Trophoblast cell (in vitro differentiated cells and primary cell): ENCODE measurements around the gene SDCBP2.

ENCODE experiments used
- DNase-seq, 2 donors: peaks; one replicate each; pipeline ENCODE4 v3.0.0-alpha.2; 2016
- H2AFZ ChIP-seq: 2 replicates; pipeline ENCODE4 v1.6.1; 2013; ENCODE audit warnings: low read length, moderate library complexity, mild to moderate bottlenecking; ENCODE audit not compliant: insufficient read depth, poor library complexity
- H2AK5ac ChIP-seq: 2 replicates; pipeline ENCODE4 v1.6.1; 2013; ENCODE audit warnings: mild to moderate bottlenecking, low read length
- H2BK120ac ChIP-seq: 2 replicates; pipeline ENCODE4 v1.6.1; 2013; ENCODE audit warnings: low read length, mild to moderate bottlenecking, moderate library complexity; ENCODE audit not compliant: insufficient read depth, poor library complexity
- H2BK12ac ChIP-seq: 2 replicates; pipeline ENCODE4 v1.6.1; 2013; ENCODE audit warnings: mild to moderate bottlenecking, low read length, moderate library complexity
- H2BK5ac ChIP-seq: 2 replicates; pipeline ENCODE4 v1.6.1; 2013; ENCODE audit warnings: low read length, low read depth, moderate library complexity, mild to moderate bottlenecking; ENCODE audit not compliant: poor library complexity
- H3K14ac ChIP-seq: 2 replicates; pipeline ENCODE4 v1.6.1; 2013; ENCODE audit warnings: mild to moderate bottlenecking, low read length
- H3K18ac ChIP-seq: 2 replicates; pipeline ENCODE4 v1.6.1; 2013; ENCODE audit warnings: mild to moderate bottlenecking, low read length
- H3K23ac ChIP-seq: 2 replicates; pipeline ENCODE4 v1.6.1; 2013; ENCODE audit warnings: low read length
- H3K27ac ChIP-seq: 2 replicates; pipeline ENCODE4 v1.5.1; 2013; ENCODE audit warnings: low read depth, mild to moderate bottlenecking, inconsistent platforms, low read length, moderate library complexity
- H3K27me3 ChIP-seq: 2 replicates; pipeline ENCODE4 v1.6.1; 2013; ENCODE audit warnings: inconsistent platforms, mild to moderate bottlenecking, low read length, moderate library complexity; ENCODE audit not compliant: insufficient read depth
- H3K36me3 ChIP-seq, 2 experiments: 1 replicate in 1 of 2; 2 replicates in 1 of 2; pipeline ENCODE4 v1.6.1; 2013; ENCODE audit warnings: low read length in 2 of 2, mild to moderate bottlenecking in 2 of 2, moderate library complexity in 1 of 2; ENCODE audit not compliant: insufficient read depth in 2 of 2, control insufficient read depth in 1 of 2
- H3K4ac ChIP-seq: 2 replicates; pipeline ENCODE4 v1.6.1; 2013; ENCODE audit warnings: low read depth, mild to moderate bottlenecking, low read length, moderate library complexity
- H3K4me1 ChIP-seq, 2 experiments: 1 replicate in 1 of 2; 2 replicates in 1 of 2; pipeline ENCODE4 v1.6.1; 2013; ENCODE audit warnings: low read length in 2 of 2, mild to moderate bottlenecking in 2 of 2, moderate library complexity in 1 of 2; ENCODE audit not compliant: insufficient read depth in 2 of 2, control insufficient read depth in 1 of 2
- H3K4me2 ChIP-seq: 2 replicates; pipeline ENCODE4 v1.6.1; 2013; ENCODE audit warnings: inconsistent platforms, mild to moderate bottlenecking, low read length, moderate library complexity
- H3K4me3 ChIP-seq: 2 replicates; pipeline ENCODE4 v1.5.1; 2013; ENCODE audit warnings: mild to moderate bottlenecking, low read depth, low read length, inconsistent platforms
- H3K79me1 ChIP-seq: one replicate; pipeline ENCODE4 v1.6.1; 2013; ENCODE audit warnings: low read length
- H3K79me2 ChIP-seq: 2 replicates; pipeline ENCODE4 v1.6.1; 2013; ENCODE audit warnings: low read length, mild to moderate bottlenecking; ENCODE audit not compliant: control insufficient read depth, insufficient read depth, poor library complexity
- H3K9ac ChIP-seq: 2 replicates; pipeline ENCODE4 v1.6.1; 2013; ENCODE audit warnings: mild to moderate bottlenecking, low read length
- H3K9me3 ChIP-seq: 2 replicates; pipeline ENCODE4 v1.6.1; 2013; ENCODE audit warnings: low read depth, mild to moderate bottlenecking, control low read depth, inconsistent platforms, low read length; ENCODE audit not compliant: insufficient read depth
- H4K12ac ChIP-seq: 2 replicates; pipeline ENCODE4 v1.6.1; 2013; ENCODE audit warnings: low read depth, mild to moderate bottlenecking, low read length, moderate library complexity
- H4K8ac ChIP-seq: 2 replicates; pipeline ENCODE4 v1.6.1; 2013; ENCODE audit warnings: low read depth, mild to moderate bottlenecking, low read length, moderate library complexity
- H4K91ac ChIP-seq: one replicate; pipeline ENCODE4 v1.6.1; 2013; ENCODE audit warnings: low read depth, mild to moderate bottlenecking, low read length, moderate library complexity
- WGBS: extraction: QIAGEN DNeasy Blood & Tissue Kit; methylation state at CpG from one replicate; pipeline ENCODE4 v1.1.7; 2013; ENCODE audit warnings: missing lambda C conversion rate; ENCODE audit not compliant: insufficient read length, insufficient coverage; ENCODE audit errors: extremely low coverage; 5-methylcytosine and 5-hydroxymethylcytosine counted together

Gene SDCBP2

GRCh38 chr20:1301031-1301529 lies 27.9 kb downstream of the SDCBP2 start:
- Histone ChIP-seq H3K18ac (no peak overlapping the region), H2BK5ac (no peak overlapping the region)
- DNase-seq: no peak

DNA sequence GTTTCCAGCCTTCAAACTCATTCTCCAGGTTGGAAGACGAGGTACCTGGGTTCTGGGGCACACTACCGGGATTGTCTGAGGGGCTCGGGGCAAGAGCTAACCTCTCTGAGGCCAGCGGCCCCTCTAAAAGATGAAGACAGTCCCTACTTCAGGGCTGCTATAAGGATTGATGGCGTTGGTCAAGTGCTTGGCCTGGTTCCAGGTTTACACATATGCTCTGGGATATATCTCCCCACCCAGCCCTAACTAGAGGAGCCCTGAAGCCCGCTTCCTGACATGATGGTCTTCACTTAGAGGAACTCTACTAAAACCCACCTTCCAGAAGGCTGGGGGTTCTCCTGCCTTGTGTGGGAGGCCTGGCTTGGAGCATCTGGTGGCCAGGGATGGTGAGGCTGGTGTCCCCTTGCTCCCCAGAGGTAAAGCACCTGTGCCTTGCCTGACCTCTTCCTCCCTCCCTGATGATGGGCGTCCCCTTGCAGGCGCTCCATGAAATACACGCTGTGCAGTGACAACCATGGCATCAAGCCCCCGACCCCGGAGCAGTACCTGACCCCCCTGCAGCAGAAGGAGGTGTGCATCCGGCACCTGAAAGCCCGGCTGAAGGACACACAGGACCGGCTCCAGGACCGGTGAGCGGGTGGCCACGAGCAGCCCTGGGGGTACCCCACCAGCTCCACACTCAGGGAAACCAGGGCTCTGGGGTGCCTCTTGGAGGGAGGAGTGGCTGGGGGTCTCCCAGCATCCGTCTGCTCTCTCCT lies 28.7 kb downstream of the SDCBP2 start:
- Histone ChIP-seq H3K27me3 (no peaks in the 10 kb centered on the region), H2AK5ac (no peak overlapping the region), H3K27ac (no peak overlapping the region), H2BK12ac (no peak overlapping the region), H3K4me2 (no peak overlapping the region), H3K79me2 (no peaks in the 10 kb centered on the region), H3K14ac (no peak overlapping the region), H3K23ac (no peak overlapping the region), H2BK5ac (no peak overlapping the region), H3K9ac (no peak overlapping the region), H4K12ac (no peak overlapping the region), H3K36me3 (no peaks in the 10 kb centered on the region), H3K4me1 (no peaks in the 10 kb centered on the region), H3K4me3 (no peak overlapping the region), H3K79me1 (no peaks in the 10 kb centered on the region), H3K4ac (no peak overlapping the region), H3K18ac (no peak overlapping the region), H2BK120ac (no peak overlapping the region), H2AFZ (no peak overlapping the region), H4K8ac (no peak overlapping the region), H3K9me3 (peaks cover 8% of the 10 kb centered on the region), H4K91ac (no peak overlapping the region)
- DNase-seq: no peak
- WGBS: no CpG with 5 or more reads among the region's 18 CpGs

More at GRCh38 chr20:1301031-1301529, 27.9 kb downstream of the SDCBP2 start:
- Histone ChIP-seq H3K79me2 (no peaks in the 10 kb centered on the region), H4K8ac (no peak overlapping the region), H3K4me3 (no peak overlapping the region), H3K4ac (no peak overlapping the region), H3K27ac (no peak overlapping the region), H3K36me3 (no peaks in the 10 kb centered on the region), H3K27me3 (no peaks in the 10 kb centered on the region), H3K4me1 (no peaks in the 10 kb centered on the region), H3K4me2 (no peak overlapping the region), H3K9me3 (peaks cover 6% of the 10 kb centered on the region), H3K79me1 (no peaks in the 10 kb centered on the region), H2AK5ac (no peak overlapping the region), H2BK12ac (no peak overlapping the region), H2AFZ (no peak overlapping the region), H4K12ac (no peak overlapping the region), H3K23ac (no peak overlapping the region), H3K14ac (no peak overlapping the region), H3K9ac (no peak overlapping the region), H2BK120ac (no peak overlapping the region), H4K91ac (no peak overlapping the region)
- WGBS: no CpG with 5 or more reads among the region's 9 CpGs

- no peaks in the 10 kb centered on the region for H3K4me1 ChIP-seq
- H3K9ac ChIP-seq: no peak overlapping the region
- H3K9me3 ChIP-seq: peaks cover 8% of the 10 kb centered on the region
- no peak overlapping the region for H4K91ac ChIP-seq
- peak overlapping the region; percentile 54 for H3K4me3 ChIP-seq
- no peak overlapping the region for H3K23ac ChIP-seq
- no peak overlapping the region for H3K18ac ChIP-seq
- H3K79me1 ChIP-seq: no peaks in the 10 kb centered on the region
- H3K4me2 ChIP-seq: no peak overlapping the region
- no peaks in the 10 kb centered on the region for H3K79me2 ChIP-seq
- H3K14ac ChIP-seq: no peak overlapping the region
- no peak overlapping the region for H3K4ac ChIP-seq
- H2BK5ac ChIP-seq: no peak overlapping the region
- no peaks in the 10 kb centered on the region for H3K27me3 ChIP-seq
- no peak overlapping the region for H3K27ac ChIP-seq
- H2BK12ac ChIP-seq: no peak overlapping the region
- no CpG with 5 or more reads among the region's 9 CpGs for WGBS
- no peak for DNase-seq
- H4K12ac ChIP-seq: no peak overlapping the region
- no peak overlapping the region for H2AFZ ChIP-seq
- H4K8ac ChIP-seq: no peak overlapping the region
- H2BK120ac ChIP-seq: no peak overlapping the region
- H2AK5ac ChIP-seq: no peak overlapping the region
- H3K36me3 ChIP-seq: no peaks in the 10 kb centered on the region
These were observed 29.4 kb downstream of the SDCBP2 start for GRCh38 chr20:1299522-1299921.

DNA sequence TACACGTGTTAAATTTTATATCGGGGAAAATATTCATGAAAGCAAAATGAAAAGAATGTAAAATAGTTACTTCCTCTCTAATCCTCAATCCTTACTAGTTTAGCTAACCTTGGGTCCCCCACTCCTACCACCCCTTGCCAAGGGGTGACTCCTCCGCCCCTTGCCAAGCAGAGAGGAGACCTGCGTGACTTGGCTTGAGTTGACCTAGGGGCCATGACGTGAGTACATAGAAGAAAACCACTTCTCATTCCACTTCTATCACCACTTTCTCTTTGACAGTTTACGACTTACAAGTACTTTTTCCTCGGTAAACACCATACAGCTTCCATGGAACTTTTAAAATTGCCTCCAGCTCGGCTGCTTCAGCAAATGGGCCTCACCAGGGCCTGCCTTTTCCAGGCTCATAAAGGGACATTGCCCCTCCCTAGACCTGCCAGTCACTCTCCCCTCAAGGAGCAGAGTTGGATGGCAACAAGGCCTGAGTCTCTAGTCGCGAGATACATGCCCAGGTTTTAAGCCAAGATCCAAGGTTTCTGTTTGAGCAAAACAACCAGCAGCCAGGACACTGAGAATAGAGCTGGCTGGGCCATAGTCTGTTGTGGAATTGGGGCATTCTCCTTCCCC lies 29.9 kb downstream of the SDCBP2 start:
- H4K91ac ChIP-seq: no peak overlapping the region
- H2AFZ ChIP-seq: no peak overlapping the region
- H2BK120ac ChIP-seq: no peak overlapping the region
- no CpG with 5 or more reads among the region's 10 CpGs for WGBS
- peak overlapping the region; percentile 1 for H3K4me3 ChIP-seq
- H3K23ac ChIP-seq: no peak overlapping the region
- H3K9me3 ChIP-seq: peaks cover 8% of the 10 kb centered on the region
- no peak overlapping the region for H2AK5ac ChIP-seq
- no peaks in the 10 kb centered on the region for H3K27me3 ChIP-seq
- no peak overlapping the region for H3K9ac ChIP-seq
- no peak overlapping the region for H2BK5ac ChIP-seq
- no peak overlapping the region for H4K8ac ChIP-seq
- H3K79me2 ChIP-seq: no peaks in the 10 kb centered on the region
- no peaks in the 10 kb centered on the region for H3K36me3 ChIP-seq
- H3K79me1 ChIP-seq: no peaks in the 10 kb centered on the region
- H3K4ac ChIP-seq: no peak overlapping the region
- DNase-seq: no peak
- H3K18ac ChIP-seq: no peak overlapping the region
- H3K4me2 ChIP-seq: no peak overlapping the region
- no peak overlapping the region for H3K27ac ChIP-seq
- no peaks in the 10 kb centered on the region for H3K4me1 ChIP-seq
- H2BK12ac ChIP-seq: no peak overlapping the region
- H4K12ac ChIP-seq: no peak overlapping the region
- no peak overlapping the region for H3K14ac ChIP-seq
